ENCODE data around the gene OR8G5. TPM values are rescaled to one million over a fixed set of nuclear protein-coding genes. Genes with fewer than 3 reads are reported as not detected.

Gene OR8G5
- not detected in 2 replicates for total RNA-seq

GRCh38 chr11:124256076-124256475 lies at the start of gene OR8G5:
Gene OR8G5, plus strand, starts transcription at chr11:124256376. Its CDS starts 8,556 bp downstream, at chr11:124264932.

GRCh38 chr11:124240621-124241397 lies 15.4 kb upstream of the OR8G5 start, which contains the start of gene OR8G1:
Gene OR8G1, plus strand, starts transcription at chr11:124241095. Its CDS starts 8,581 bp downstream, at chr11:124249676.

GRCh38 chr11:124313849-124314248 lies 57.7 kb downstream of the OR8G5 start, which contains the start of gene OR8D1:
Gene OR8D1, minus strand, starts transcription at chr11:124313949. Its CDS starts 3,183 bp downstream, at chr11:124310766.

Other genes starting within 250 kb of the OR8G5 start
- gene OR10G4, start 243.4 kb upstream of the OR8G5 start, total RNA-seq = not detected in 2 replicates
- not detected in 2 replicates for gene OR10G9, start 233.4 kb upstream of the OR8G5 start, total RNA-seq
- gene OR10G8, start 229.6 kb upstream of the OR8G5 start, total RNA-seq = not detected in 2 replicates
- gene OR10G7, start 215.1 kb upstream of the OR8G5 start, total RNA-seq = not detected in 2 replicates
- 30.8 and 33.3 TPM in 2 replicates for gene VWA5A, start 140.9 kb upstream of the OR8G5 start, total RNA-seq
- not detected in 2 replicates for gene OR10D3, start 73.0 kb upstream of the OR8G5 start, total RNA-seq
- gene OR8G1, start 15.3 kb upstream of the OR8G5 start, total RNA-seq = 0.17 TPM in 1 of 2 replicates, not detected in the other
- not detected in 2 replicates for gene OR8D1, start 57.6 kb downstream of the OR8G5 start, total RNA-seq
- not detected in 2 replicates for gene OR8D2, start 63.8 kb downstream of the OR8G5 start, total RNA-seq
- gene OR8B2, start 128.1 kb downstream of the OR8G5 start, total RNA-seq = not detected in 2 replicates
- not detected in 2 replicates for gene OR8B3, start 142.6 kb downstream of the OR8G5 start, total RNA-seq
- not detected in 2 replicates for gene OR8B4, start 168.5 kb downstream of the OR8G5 start, total RNA-seq
- not detected in 2 replicates for gene OR8B8, start 189.3 kb downstream of the OR8G5 start, total RNA-seq

Measured in smooth muscle cell of trachea (primary cell).